Breast epithelium (tissue), 3 donors: Measurements from ENCODE around the gene PLAGL1.

Source experiments
- POLR2A ChIP-seq: fragments of 450-650 bp; IDR thresholded peaks from one replicate; pipeline ENCODE4 v1.6.1; 2016; ENCODE audit warnings: antibody characterized with exemption, mild to moderate bottlenecking, moderate library complexity
- TF ChIP-seq, protein P1 (sequence below), 3 donors: fragments of 450-650 bp; IDR thresholded peaks; one replicate each; pipeline ENCODE4 v1.5.1; 2016 to 2017; ENCODE audit warnings: antibody characterized with exemption in 3 of 3, mild to moderate bottlenecking in 3 of 3, moderate library complexity in 3 of 3

DNA sequence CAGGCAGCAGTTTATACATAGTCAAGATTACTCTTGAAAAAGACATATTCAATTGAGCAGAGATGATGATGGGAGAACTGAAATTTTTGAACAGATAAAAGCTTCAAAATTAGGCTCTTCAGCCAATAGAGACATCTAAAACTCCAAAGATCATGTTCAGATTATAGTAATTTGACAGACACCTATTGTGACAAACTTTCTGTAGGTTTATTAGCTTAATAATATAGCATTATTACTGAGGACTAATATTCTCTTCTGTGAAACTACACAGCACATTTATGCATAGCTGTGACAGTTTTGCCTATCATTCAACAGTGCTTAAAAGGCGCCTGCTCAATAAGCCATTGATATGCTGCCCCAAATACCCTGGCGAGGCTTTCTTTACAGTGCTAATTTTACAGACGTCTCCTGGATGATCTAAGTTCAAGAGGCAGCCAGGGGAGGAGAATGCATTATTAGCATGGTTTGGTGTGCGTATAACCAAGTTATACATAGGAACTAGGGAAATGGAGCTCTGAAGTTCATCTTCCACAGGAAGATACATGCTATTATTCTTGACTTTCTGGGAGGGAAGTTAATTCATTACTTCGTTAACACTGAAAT, 21.5 kb downstream of the PLAGL1 start:
- TF ChIP-seq, protein P1, sequence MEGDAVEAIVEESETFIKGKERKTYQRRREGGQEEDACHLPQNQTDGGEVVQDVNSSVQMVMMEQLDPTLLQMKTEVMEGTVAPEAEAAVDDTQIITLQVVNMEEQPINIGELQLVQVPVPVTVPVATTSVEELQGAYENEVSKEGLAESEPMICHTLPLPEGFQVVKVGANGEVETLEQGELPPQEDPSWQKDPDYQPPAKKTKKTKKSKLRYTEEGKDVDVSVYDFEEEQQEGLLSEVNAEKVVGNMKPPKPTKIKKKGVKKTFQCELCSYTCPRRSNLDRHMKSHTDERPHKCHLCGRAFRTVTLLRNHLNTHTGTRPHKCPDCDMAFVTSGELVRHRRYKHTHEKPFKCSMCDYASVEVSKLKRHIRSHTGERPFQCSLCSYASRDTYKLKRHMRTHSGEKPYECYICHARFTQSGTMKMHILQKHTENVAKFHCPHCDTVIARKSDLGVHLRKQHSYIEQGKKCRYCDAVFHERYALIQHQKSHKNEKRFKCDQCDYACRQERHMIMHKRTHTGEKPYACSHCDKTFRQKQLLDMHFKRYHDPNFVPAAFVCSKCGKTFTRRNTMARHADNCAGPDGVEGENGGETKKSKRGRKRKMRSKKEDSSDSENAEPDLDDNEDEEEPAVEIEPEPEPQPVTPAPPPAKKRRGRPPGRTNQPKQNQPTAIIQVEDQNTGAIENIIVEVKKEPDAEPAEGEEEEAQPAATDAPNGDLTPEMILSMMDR (IDR thresholded peaks at IDR 0.05), result no peak
- no peak for TF ChIP-seq POLR2A
